IMR-90 (cell line): Measurements from ENCODE around the gene GOLIM4. TPM values are rescaled to one million over a fixed set of nuclear protein-coding genes. Genes with fewer than 3 reads are reported as not detected.

Source experiments
- ATAC-seq: fragments of 200-7000 bp; cut with Tn5 transposase; 2 replicates; pipeline ENCODE4 v1.9.1; 2020; ENCODE audit warnings: low read depth, mild to moderate bottlenecking, moderate library complexity
- BruUV-seq: library from RNA; stranded (reverse); fragments of 400-500 nt; replicated peaks from 2 replicates; lab custom pipeline; 2021; lab: Mats Ljungman, UMichigan
- CTCF ChIA-PET: fragments of 300-600 bp; formaldehyde crosslinking; extraction: SDS; loops from one replicate; lab custom pipeline; 2021; ENCODE audit warnings: antibody characterized with exemption; lab: Yijun Ruan, JAX
- POLR2A ChIA-PET: fragments of 300-600 bp; sonication (Branson Sonifier 250); formaldehyde crosslinking; loops from one replicate; lab custom pipeline; 2022; ENCODE audit warnings: antibody characterized with exemption; ENCODE audit not compliant: unreplicated experiment; lab: Charles Lee
- DNase-seq: peaks from one replicate; pipeline ENCODE4 v3.0.0; 2013
- H2AFZ ChIP-seq: replicated peaks from 2 replicates; pipeline ENCODE3; 2013; ENCODE audit warnings: low read length, mild to moderate bottlenecking; ENCODE audit not compliant: poor library complexity
- H2AK5ac ChIP-seq: 2 replicates; pipeline ENCODE4 v1.6.1; 2013; ENCODE audit warnings: low read depth, low read length, inconsistent platforms
- H2AK9ac ChIP-seq: replicated peaks from 2 replicates; pipeline ENCODE3; 2013; ENCODE audit warnings: mild to moderate bottlenecking, low read depth, low read length, moderate library complexity; ENCODE audit not compliant: poor library complexity
- H2BK120ac ChIP-seq: 2 replicates; pipeline ENCODE4 v1.6.1; 2013; ENCODE audit warnings: low read depth, low read length, inconsistent platforms
- H2BK15ac ChIP-seq: 3 replicates; pipeline ENCODE4 v1.6.1; 2013; ENCODE audit warnings: low read depth, low read length, inconsistent platforms
- H2BK20ac ChIP-seq: 2 replicates; pipeline ENCODE4 v1.6.1; 2013; ENCODE audit warnings: low read depth, mild to moderate bottlenecking, inconsistent platforms, low read length, moderate library complexity
- H2BK5ac ChIP-seq: 2 replicates; pipeline ENCODE4 v1.6.1; 2013; ENCODE audit warnings: mild to moderate bottlenecking, low read depth, low read length, inconsistent platforms; ENCODE audit not compliant: poor library complexity, severe bottlenecking
- H3K14ac ChIP-seq: replicated peaks from 2 replicates; pipeline ENCODE4 v1.6.1; 2013; ENCODE audit warnings: low read depth, low read length, inconsistent platforms
- H3K18ac ChIP-seq: 2 replicates; pipeline ENCODE4 v1.6.1; 2013; ENCODE audit warnings: low read depth, low read length, control low read depth
- H3K23ac ChIP-seq: 2 replicates; pipeline ENCODE4 v1.6.1; 2013; ENCODE audit warnings: low read depth, low read length, inconsistent platforms
- H3K27ac ChIP-seq: 2 replicates; pipeline ENCODE4 v1.5.1; 2013; ENCODE audit warnings: mild to moderate bottlenecking, control low read depth, low read length; ENCODE audit not compliant: insufficient read depth
- H3K27me3 ChIP-seq: 2 replicates; pipeline ENCODE4 v1.6.1; 2013; ENCODE audit warnings: low read length; ENCODE audit not compliant: control insufficient read depth, insufficient read depth
- H3K36me3 ChIP-seq: 2 replicates; pipeline ENCODE4 v1.6.1; 2013; ENCODE audit warnings: low read length, mixed read lengths; ENCODE audit not compliant: control insufficient read depth, insufficient read depth
- H3K4ac ChIP-seq: 2 replicates; pipeline ENCODE4 v1.6.1; 2013; ENCODE audit warnings: low read depth, low read length, inconsistent platforms
- H3K4me1 ChIP-seq: 2 replicates; pipeline ENCODE4 v1.6.1; 2013; ENCODE audit warnings: low read length, mixed read lengths; ENCODE audit not compliant: control insufficient read depth, insufficient read depth
- H3K4me2 ChIP-seq: 2 replicates; pipeline ENCODE4 v1.6.1; 2013; ENCODE audit warnings: low read depth, mild to moderate bottlenecking, control low read depth, low read length, moderate library complexity
- H3K4me3 ChIP-seq: 2 replicates; pipeline ENCODE4 v1.5.1; 2013; ENCODE audit warnings: low read depth, mild to moderate bottlenecking, control low read depth, low read length, moderate library complexity; ENCODE audit not compliant: insufficient read depth
- H3K56ac ChIP-seq: 2 replicates; pipeline ENCODE4 v1.6.1; 2013; ENCODE audit warnings: low read length, inconsistent platforms; ENCODE audit not compliant: insufficient read depth; ENCODE audit errors: extremely low read depth
- H3K79me1 ChIP-seq, 2 experiments: 2 replicates each; pipeline ENCODE4 v1.6.1; 2013; ENCODE audit warnings: low read length in 2 of 2, inconsistent platforms in 1 of 2, low read depth in 1 of 2
- H3K9ac ChIP-seq: 2 replicates; pipeline ENCODE4 v1.6.1; 2013; ENCODE audit warnings: low read depth, low read length, control low read depth
- H3K9me1 ChIP-seq: 2 replicates; pipeline ENCODE4 v1.6.1; 2013; ENCODE audit warnings: low read length, inconsistent platforms; ENCODE audit not compliant: insufficient read depth
- H3K9me3 ChIP-seq: 2 replicates; pipeline ENCODE4 v1.6.1; 2013; ENCODE audit warnings: low read length; ENCODE audit not compliant: control insufficient read depth, insufficient read depth
- H4K20me1 ChIP-seq: 2 replicates; pipeline ENCODE4 v1.6.1; 2013; ENCODE audit warnings: low read length, inconsistent platforms; ENCODE audit not compliant: insufficient read depth
- H4K5ac ChIP-seq: 2 replicates; pipeline ENCODE4 v1.6.1; 2013; ENCODE audit warnings: mild to moderate bottlenecking, low read depth, low read length, control low read depth
- H4K8ac ChIP-seq, 2 experiments: 2 replicates each; pipeline ENCODE4 v1.6.1; 2013; ENCODE audit warnings: low read depth in 2 of 2, low read length in 2 of 2, control low read depth in 1 of 2, inconsistent platforms in 1 of 2
- H4K91ac ChIP-seq: 2 replicates; pipeline ENCODE4 v1.6.1; 2013; ENCODE audit warnings: low read depth, low read length, inconsistent platforms; ENCODE audit not compliant: insufficient read depth
- BHLHE40 ChIP-seq: fragments of 150-350 bp; IDR thresholded peaks from 2 replicates; pipeline ENCODE4 v1.6.1; 2016; ENCODE audit warnings: mild to moderate bottlenecking, low read depth, low read length
- FOS ChIP-seq: fragments of 150-350 bp; IDR thresholded peaks from 2 replicates; pipeline ENCODE4 v1.6.1; 2016; ENCODE audit warnings: low read depth, low read length
- RAD21 ChIP-seq: IDR thresholded peaks from 2 replicates; pipeline ENCODE4 v1.6.1; 2012; ENCODE audit warnings: low read length, improper control_type of control experiment
- USF2 ChIP-seq: fragments of 150-350 bp; IDR thresholded peaks from 2 replicates; pipeline ENCODE4 v1.6.1; 2017; ENCODE audit warnings: mild to moderate bottlenecking, antibody characterized with exemption, low read length, low read depth
- dilution Hi-C: fragments of 300-500 bp; cut with HindIII; formaldehyde crosslinking; loops from one replicate; pipeline ENCODE4 v1.14.3; 2018; ENCODE audit warnings: low sequenced_read_pairs; ENCODE audit not compliant: unreplicated experiment
- in situ Hi-C: fragments of 300-500 bp; cut with MboI; formaldehyde crosslinking; loops from 3 replicates; pipeline ENCODE4 v1.14.3; 2019; ENCODE audit warnings: low sequenced_read_pairs, inconsistent platforms, mixed read lengths
- intact Hi-C: fragments of 100-400 bp; cut with micrococcal nuclease; formaldehyde crosslinking; loops from 2 replicates; pipeline ENCODE4 v1.10.0; 2022
- polyA plus RNA-seq, 3 experiments: library from polyadenylated mRNA; depleted of rRNA; stranded (reverse); fragments of >200 nt; gene quantifications; 2 replicates each; pipeline ENCODE4 v1.2.3, GENCODE V29; 2012; ENCODE audit warnings: low replicate concordance in 1 of 3
- total RNA-seq: library from RNA; depleted of rRNA; stranded (reverse); fragments of >200 nt; gene quantifications from 2 replicates; pipeline ENCODE4 v1.2.3, GENCODE V29; 2012
- TF ChIP-seq, protein P1 (sequence below): fragments of 150-350 bp; IDR thresholded peaks from 2 replicates; pipeline ENCODE4 v1.6.1; 2016; ENCODE audit warnings: low read depth, mild to moderate bottlenecking, low read length, moderate library complexity, borderline replicate concordance

The GOLIM4 gene
- total and polyA plus RNA-seq, 2 of the 4 experiments (the other 2 are of a cell fraction): 44.6 to 71.2 TPM

DNA sequence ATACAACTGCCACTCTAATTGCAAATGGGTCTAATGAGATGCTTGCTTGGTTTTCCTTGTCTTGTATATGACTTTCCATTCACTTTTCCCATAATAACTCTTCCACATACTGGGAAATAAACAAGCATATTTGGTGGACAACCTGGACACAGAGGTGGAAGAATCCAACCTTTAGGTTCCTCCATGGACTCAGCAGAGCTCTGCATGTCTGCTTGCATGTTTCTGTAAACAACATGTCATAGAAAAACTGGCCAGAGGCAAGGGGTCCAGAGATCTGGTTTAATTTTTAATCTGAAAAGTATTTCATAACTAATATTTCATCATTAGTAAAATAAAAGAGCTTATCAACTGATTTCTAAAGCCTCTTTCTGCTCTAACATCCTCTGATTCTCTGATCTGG, 30.2 kb downstream of the GOLIM4 start:
- H2AFZ ChIP-seq: no peak overlapping the region
- no peak overlapping the region for H2BK15ac ChIP-seq
- no peak overlapping the region for H2BK120ac ChIP-seq
- H3K4me3 ChIP-seq: no peak overlapping the region
- in situ Hi-C loops: no loop called here
- no peak overlapping the region for H3K23ac ChIP-seq
- peaks cover 19 to 33% of the 10 kb centered on the region in 2 experiments for H3K79me1 ChIP-seq
- BruUV-seq: no TSS peak
- no peaks in the 10 kb centered on the region for H3K27me3 ChIP-seq
- no peak overlapping the region for H3K14ac ChIP-seq
- 0 out of 2 replicates have a peak, but pooled peaks cover 2% of the 10 kb centered on the region for H3K9me1 ChIP-seq
- H3K27ac ChIP-seq: no peak overlapping the region
- H2AK9ac ChIP-seq: no peak overlapping the region
- no peaks in the 10 kb centered on the region for H3K9me3 ChIP-seq
- no peak overlapping the region for H2AK5ac ChIP-seq
- intact Hi-C loops: no loop called here
- no peak overlapping the region for H2BK5ac ChIP-seq
- peaks cover 7% of the 10 kb centered on the region for H3K4me1 ChIP-seq
- H4K5ac ChIP-seq: no peak overlapping the region
- no peak overlapping the region for H3K18ac ChIP-seq
- dilution Hi-C loops: no loop called here
- no peak overlapping the region for H3K9ac ChIP-seq
- TF ChIP-seq RAD21: no peak
- no peak for TF ChIP-seq FOS
- TF ChIP-seq, protein P1, sequence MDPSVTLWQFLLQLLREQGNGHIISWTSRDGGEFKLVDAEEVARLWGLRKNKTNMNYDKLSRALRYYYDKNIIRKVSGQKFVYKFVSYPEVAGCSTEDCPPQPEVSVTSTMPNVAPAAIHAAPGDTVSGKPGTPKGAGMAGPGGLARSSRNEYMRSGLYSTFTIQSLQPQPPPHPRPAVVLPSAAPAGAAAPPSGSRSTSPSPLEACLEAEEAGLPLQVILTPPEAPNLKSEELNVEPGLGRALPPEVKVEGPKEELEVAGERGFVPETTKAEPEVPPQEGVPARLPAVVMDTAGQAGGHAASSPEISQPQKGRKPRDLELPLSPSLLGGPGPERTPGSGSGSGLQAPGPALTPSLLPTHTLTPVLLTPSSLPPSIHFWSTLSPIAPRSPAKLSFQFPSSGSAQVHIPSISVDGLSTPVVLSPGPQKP: no peak
- TF ChIP-seq BHLHE40: no peak
- no peak for TF ChIP-seq USF2
- H2BK20ac ChIP-seq: no peak overlapping the region
- no peaks in the 10 kb centered on the region; the same call in 1 of the 2 replicates for H4K20me1 ChIP-seq
- no peak overlapping the region for H4K91ac ChIP-seq
- H3K4ac ChIP-seq: no peak overlapping the region
- no peaks in the 10 kb centered on the region for H3K36me3 ChIP-seq
- H3K56ac ChIP-seq: no peak overlapping the region
- no peak overlapping the region for H4K8ac ChIP-seq
- DNase-seq: no peak
- no peak overlapping the region for H3K4me2 ChIP-seq
- ATAC-seq: no peak
- ChIA-PET POLR2A (no interaction called here), CTCF (interaction anchor here (0.9 kb wide), 1 partner anchor 12 kb away, joined by 3 read pairs; no protein-coding TSS in a partner anchor)
